OCI-LY7 (cell line): ENCODE results near the gene LY6G6D. TPM values are rescaled to one million over a fixed set of nuclear protein-coding genes. Genes with fewer than 3 reads are reported as not detected.

Experiments
- BruUV-seq: library from RNA; stranded (reverse); fragments of 400-500 nt; replicated peaks from 2 replicates; lab custom pipeline; 2021; lab: Mats Ljungman, UMichigan
- CTCF ChIA-PET: fragments of 300-600 bp; sonication (Branson Sonifier 250); formaldehyde crosslinking; loops from one replicate; lab custom pipeline; 2022; ENCODE audit warnings: antibody characterized with exemption; ENCODE audit not compliant: unreplicated experiment; lab: Charles Lee
- POLR2A ChIA-PET: fragments of 300-600 bp; sonication (Branson Sonifier 250); formaldehyde crosslinking; loops from one replicate; lab custom pipeline; 2022; ENCODE audit warnings: antibody characterized with exemption; lab: Charles Lee
- DNase-seq: peaks from one replicate; pipeline ENCODE4 v3.0.0-alpha.2; 2015; ENCODE audit warnings: low spot score
- H2AFZ ChIP-seq: fragments of 200-600 bp; sonication (generic), shearing (Covaris generic); 2 replicates; pipeline ENCODE4 v1.6.1; 2014; ENCODE audit warnings: mild to moderate bottlenecking, antibody characterized with exemption, low read length, moderate library complexity
- H3K27ac ChIP-seq: fragments of 200-600 bp; sonication (generic); 2 replicates; pipeline ENCODE4 v1.5.1; 2014; ENCODE audit warnings: mixed run types, low read depth, mild to moderate bottlenecking, moderate library complexity, low read length, inconsistent platforms; ENCODE audit not compliant: poor library complexity, severe bottlenecking
- H3K36me3 ChIP-seq: fragments of 200-600 bp; sonication (generic); 2 replicates; pipeline ENCODE4 v1.6.1; 2014; ENCODE audit warnings: mild to moderate bottlenecking, antibody characterized with exemption, low read length, moderate library complexity, mixed read lengths; ENCODE audit not compliant: insufficient read depth
- H3K4me1 ChIP-seq: fragments of 200-600 bp; sonication (generic); 2 replicates; pipeline ENCODE4 v1.5.1; 2014; ENCODE audit warnings: mild to moderate bottlenecking, low read length; ENCODE audit not compliant: insufficient read depth, poor library complexity, severe bottlenecking
- H3K4me2 ChIP-seq: fragments of 200-600 bp; sonication (generic); 2 replicates; pipeline ENCODE4 v1.6.1; 2014; ENCODE audit warnings: mild to moderate bottlenecking, low read length
- H3K4me3 ChIP-seq: fragments of 200-600 bp; sonication (generic); 2 replicates; pipeline ENCODE4 v1.5.1; 2014; ENCODE audit warnings: mild to moderate bottlenecking, low read depth, low read length; ENCODE audit not compliant: poor library complexity, severe bottlenecking
- H3K79me2 ChIP-seq: fragments of 200-600 bp; sonication (generic); 2 replicates; pipeline ENCODE4 v1.6.1; 2016; ENCODE audit warnings: low read depth, mild to moderate bottlenecking, low read length, moderate library complexity, mixed read lengths; ENCODE audit not compliant: insufficient read depth
- H3K9me2 ChIP-seq: fragments of 200-600 bp; sonication (generic); 2 replicates; pipeline ENCODE4 v1.6.1; 2016; ENCODE audit warnings: mild to moderate bottlenecking, low read length, mixed read lengths; ENCODE audit not compliant: insufficient read depth
- H3K9me3 ChIP-seq: fragments of 200-600 bp; sonication (generic); 2 replicates; pipeline ENCODE4 v1.6.1; 2014; ENCODE audit warnings: mild to moderate bottlenecking, mixed run types, low read length, mixed read lengths
- H4K20me1 ChIP-seq: fragments of 200-600 bp; sonication (generic); 2 replicates; pipeline ENCODE4 v1.6.1; 2014; ENCODE audit warnings: mild to moderate bottlenecking, antibody characterized with exemption, low read length, moderate library complexity, mixed read lengths; ENCODE audit not compliant: insufficient read depth
- EZH2phosphoT487 ChIP-seq: fragments of 200-600 bp; sonication (generic); IDR thresholded peaks from 2 replicates; pipeline ENCODE4 v1.6.1; 2018; ENCODE audit warnings: low read depth, borderline replicate concordance, mild to moderate bottlenecking, mixed run types, antibody characterized with exemption, low read length, moderate library complexity, mixed read lengths
- intact Hi-C: fragments of 100-400 bp; cut with micrococcal nuclease; formaldehyde crosslinking; loops from one replicate; pipeline ENCODE4 v1.10.0; 2022; ENCODE audit not compliant: unreplicated experiment
- total RNA-seq, 2 experiments: library from RNA; depleted of rRNA in 1 of 2; stranded (reverse); fragments of >200 nt in 1 of 2; shearing (Covaris generic) in 1 of 2; gene quantifications; 2 replicates each; pipeline ENCODE4 v1.2.3, GENCODE V29; 2014 to 2022
- TF ChIP-seq, protein P1 (sequence below): fragments of 200-600 bp; sonication (generic); conservative IDR thresholded peaks from 2 replicates; pipeline ENCODE4 v1.5.1; 2014; ENCODE audit warnings: mild to moderate bottlenecking, antibody characterized with exemption, low read length, moderate library complexity, mixed read lengths

The LY6G6D gene
- total RNA-seq, 2 experiments from 2014 or later, result not detected

DNA sequence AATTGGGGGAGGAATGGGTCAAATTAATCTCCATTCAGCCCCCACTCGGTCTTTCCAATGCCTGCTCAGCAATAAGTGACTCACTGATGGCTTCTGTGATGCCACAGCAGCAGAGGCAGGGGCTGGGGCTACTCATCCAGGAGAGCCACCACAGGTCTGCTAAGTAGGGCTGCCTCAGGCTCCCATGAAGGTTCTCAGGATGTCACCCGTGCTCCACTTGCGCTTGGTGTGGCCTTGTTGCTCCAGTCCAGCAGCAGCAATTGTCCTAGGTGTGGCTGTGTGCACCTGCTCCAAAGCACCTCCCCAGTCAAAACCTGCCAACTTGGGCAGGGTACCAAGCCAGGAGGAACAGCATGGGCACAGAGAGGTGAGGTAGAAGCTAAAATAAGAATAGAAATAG lies 7.0 kb downstream of the LY6G6D start:
- H3K9me3 ChIP-seq, result no peaks in the 10 kb centered on the region
- H4K20me1 ChIP-seq, result no peaks in the 10 kb centered on the region
- no TSS peak for BruUV-seq
- H3K9me2 ChIP-seq, result no peaks in the 10 kb centered on the region
- no peaks in the 10 kb centered on the region for H3K79me2 ChIP-seq
- DNase-seq, result no peak
- peaks cover 14% of the 10 kb centered on the region; the same call in 1 of the 2 replicates for H3K36me3 ChIP-seq
- ChIA-PET CTCF (no interaction called here), POLR2A (interaction anchor here (0.6 kb wide), 1 partner anchor 964 kb away, joined by 4 read pairs; no protein-coding TSS in a partner anchor)
- intact Hi-C loops, result no loop called here
- H3K4me1 ChIP-seq, result peaks cover 8% of the 10 kb centered on the region
- H3K4me3 ChIP-seq, result no peak overlapping the region
- H3K4me2 ChIP-seq, result no peak overlapping the region
- H3K27ac ChIP-seq, result no peak overlapping the region
- TF ChIP-seq, protein P1, sequence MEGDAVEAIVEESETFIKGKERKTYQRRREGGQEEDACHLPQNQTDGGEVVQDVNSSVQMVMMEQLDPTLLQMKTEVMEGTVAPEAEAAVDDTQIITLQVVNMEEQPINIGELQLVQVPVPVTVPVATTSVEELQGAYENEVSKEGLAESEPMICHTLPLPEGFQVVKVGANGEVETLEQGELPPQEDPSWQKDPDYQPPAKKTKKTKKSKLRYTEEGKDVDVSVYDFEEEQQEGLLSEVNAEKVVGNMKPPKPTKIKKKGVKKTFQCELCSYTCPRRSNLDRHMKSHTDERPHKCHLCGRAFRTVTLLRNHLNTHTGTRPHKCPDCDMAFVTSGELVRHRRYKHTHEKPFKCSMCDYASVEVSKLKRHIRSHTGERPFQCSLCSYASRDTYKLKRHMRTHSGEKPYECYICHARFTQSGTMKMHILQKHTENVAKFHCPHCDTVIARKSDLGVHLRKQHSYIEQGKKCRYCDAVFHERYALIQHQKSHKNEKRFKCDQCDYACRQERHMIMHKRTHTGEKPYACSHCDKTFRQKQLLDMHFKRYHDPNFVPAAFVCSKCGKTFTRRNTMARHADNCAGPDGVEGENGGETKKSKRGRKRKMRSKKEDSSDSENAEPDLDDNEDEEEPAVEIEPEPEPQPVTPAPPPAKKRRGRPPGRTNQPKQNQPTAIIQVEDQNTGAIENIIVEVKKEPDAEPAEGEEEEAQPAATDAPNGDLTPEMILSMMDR, result no peak
- TF ChIP-seq EZH2phosphoT487, result no peak
- no peak overlapping the region for H2AFZ ChIP-seq

DNA sequence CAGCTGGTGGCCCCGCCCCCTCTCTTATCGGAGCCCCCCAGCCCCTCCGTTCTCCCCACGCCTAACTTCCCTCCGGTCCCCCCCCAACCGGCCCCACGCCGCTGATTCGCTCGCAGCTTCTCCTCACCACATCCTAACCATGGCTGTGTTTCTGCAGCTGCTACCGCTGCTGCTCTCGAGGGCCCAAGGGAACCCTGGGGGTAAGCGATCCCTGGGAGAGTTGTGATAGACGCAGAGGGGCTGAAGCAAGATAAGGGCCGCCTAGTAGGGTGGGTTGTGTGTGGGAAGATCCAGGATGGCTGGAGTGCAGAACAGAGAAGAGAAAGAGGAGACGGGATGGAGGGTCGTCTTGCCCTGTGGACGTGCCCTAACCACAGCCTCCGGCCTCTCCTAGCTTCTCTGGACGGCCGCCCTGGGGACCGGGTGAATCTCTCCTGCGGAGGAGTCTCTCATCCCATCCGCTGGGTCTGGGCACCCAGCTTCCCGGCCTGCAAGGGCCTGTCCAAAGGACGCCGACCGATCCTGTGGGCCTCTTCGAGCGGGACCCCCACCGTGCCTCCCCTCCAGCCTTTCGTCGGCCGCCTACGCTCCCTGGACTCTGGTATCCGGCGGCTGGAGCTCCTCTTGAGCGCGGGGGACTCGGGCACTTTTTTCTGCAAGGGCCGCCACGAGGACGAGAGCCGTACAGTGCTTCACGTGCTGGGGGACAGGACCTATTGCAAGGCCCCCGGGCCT lies 8.3 kb downstream of the LY6G6D start, which contains the start of gene MPIG6B:
Gene MPIG6B (plus strand): TSS at position 129 of the 735 bp plus-strand sequence. CDS start 11 bp downstream, at position 140.
- Histone ChIP-seq H3K36me3 (peaks cover 20% of the 10 kb centered on the region; the same call in 1 of the 2 replicates), H3K27ac (no peak within 1 kb of the TSS), H3K79me2 (no peaks in the 10 kb centered on the region), H2AFZ (no peak within 1 kb of the TSS), H3K4me1 (peaks cover 20% of the 10 kb centered on the region), H3K4me2 (no peak within 1 kb of the TSS), H3K9me2 (no peaks in the 10 kb centered on the region), H3K9me3 (no peaks in the 10 kb centered on the region), H3K4me3 (no peak within 1 kb of the TSS), H4K20me1 (no peaks in the 10 kb centered on the region)
- no TSS peak for BruUV-seq
- DNase-seq, result no peak
- TF ChIP-seq, protein P1, result no peak
- TF ChIP-seq EZH2phosphoT487, result no peak
- intact Hi-C loops, result no loop called here
- ChIA-PET CTCF (no interaction called here), POLR2A (interaction anchor here (0.6 kb wide), 1 partner anchor 110 kb away, joined by 3 read pairs; no protein-coding TSS in a partner anchor)
